ENCODE data around the gene CDK12.
"Not testable (repeated sequence)": the region's sequence is repeated elsewhere in the genome, so short reads cannot be mapped to it uniquely, and the experiment has no call there.

CDK12 gene

DNA sequence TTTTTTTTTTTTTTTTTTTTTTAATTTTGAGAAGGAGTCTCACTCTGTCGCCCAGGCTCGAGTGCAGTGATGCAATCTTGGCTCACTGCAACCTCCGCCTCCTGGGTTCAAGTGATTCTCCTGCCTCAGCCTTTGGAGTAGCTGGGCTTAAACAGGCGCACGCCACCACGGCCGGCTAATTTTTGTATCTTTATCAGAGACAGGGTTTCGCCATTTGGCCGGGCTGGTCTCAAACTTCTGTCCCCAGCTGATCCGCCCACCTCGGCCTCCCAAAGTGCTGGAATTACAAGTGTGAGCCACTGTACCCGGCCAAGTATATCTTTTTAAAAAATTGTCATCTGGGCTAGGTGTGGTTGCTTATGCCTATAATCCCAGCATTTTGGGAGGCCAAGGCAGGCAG is 35.6 kb downstream of the CDK12 start:
- in situ Hi-C loops (cut with MboI; ENCODE audit: low sequenced_read_pairs) = not testable (repeated sequence)

DNA sequence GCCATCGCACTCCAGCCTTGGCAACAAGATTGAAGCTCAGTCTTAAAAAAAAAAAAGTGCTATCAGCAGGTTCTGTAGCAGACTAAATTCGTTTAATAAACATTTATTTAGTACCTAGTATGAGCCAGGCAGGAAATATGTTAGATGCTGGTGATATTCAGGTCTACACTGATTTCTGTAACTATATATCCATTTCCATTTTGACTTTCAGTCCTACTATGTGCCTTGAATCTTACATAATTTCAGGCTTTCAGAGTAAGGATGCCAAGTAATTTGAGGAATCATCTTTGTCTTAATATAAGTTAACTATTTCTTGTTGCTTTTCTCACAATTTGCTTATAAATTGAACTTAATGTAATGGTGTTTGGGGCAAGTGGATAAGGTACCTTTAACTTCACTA is 46.2 kb downstream of the CDK12 start:
- in situ Hi-C loops (cut with MboI; ENCODE audit: low sequenced_read_pairs) = no loop called here

DNA sequence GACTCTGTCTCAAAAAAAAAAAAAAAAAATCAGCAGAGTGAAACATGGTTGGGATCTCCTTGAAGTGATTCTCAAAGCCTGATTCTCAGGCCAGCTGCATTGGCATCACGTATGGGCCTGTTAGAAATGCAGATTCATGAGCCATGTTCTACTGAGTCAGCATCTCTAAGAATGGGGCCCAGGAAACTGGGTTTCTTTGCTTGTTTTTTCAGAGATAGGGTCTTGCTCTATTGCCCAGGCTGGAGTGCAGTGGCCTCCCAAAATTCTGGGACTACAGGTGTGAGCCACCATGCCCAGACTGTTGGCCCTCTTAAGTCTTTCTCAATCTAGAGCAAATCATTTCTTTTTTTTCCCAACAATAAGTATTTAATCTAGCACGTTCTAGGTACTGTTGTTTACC is 47.7 kb downstream of the CDK12 start:
- in situ Hi-C loops (cut with MboI; ENCODE audit: low sequenced_read_pairs) = no loop called here

DNA sequence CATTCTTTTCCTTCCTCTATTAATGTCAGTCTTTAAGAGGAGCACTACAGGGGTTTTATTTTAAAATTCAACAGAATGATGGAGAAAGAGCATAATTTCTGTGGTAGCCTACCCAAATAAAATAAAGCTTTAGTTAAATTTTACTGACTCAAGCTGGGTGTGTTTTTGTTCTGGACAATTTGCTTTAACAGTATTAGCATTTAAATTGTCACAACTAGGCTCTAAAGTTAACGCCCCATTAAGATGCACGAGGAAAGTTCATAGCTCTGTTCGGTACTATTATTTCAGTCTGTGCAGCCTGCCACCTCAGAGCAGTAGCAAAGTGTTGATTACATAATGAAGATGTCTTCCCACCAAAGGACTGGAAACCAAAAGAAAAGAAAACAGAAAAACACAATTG is 52.0 kb downstream of the CDK12 start:
- in situ Hi-C loops (cut with MboI; ENCODE audit: low sequenced_read_pairs) = no loop called here

DNA sequence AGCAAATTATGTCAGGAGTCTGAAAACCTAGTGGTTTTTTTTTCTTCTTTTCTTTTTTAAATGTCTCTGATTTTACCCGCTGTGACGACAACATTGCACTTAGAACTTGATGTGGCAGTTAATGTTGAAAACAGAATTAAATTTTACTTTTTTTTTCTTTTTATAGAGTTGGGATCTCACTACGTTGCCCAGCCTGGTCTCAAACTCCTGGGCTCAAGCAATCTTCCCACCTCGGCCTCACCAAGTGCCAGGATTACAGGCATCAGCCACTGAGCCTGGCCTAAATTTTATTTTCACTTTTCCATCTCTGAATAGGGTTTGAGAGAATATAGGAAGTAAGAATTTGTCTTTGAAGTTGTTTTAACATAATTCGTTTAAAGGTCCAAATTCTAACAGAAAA is 52.6 kb downstream of the CDK12 start:
- in situ Hi-C loops (cut with MboI; ENCODE audit: low sequenced_read_pairs) = no loop called here

- in situ Hi-C loops (cut with MboI; ENCODE audit: low sequenced_read_pairs) = no loop called here
Observed at GRCh38 chr17:39517224-39517623, 55.9 kb downstream of the CDK12 start.

GRCh38 chr17:39525801-39526506 is 64.7 kb downstream of the CDK12 start:
- in situ Hi-C loops (cut with MboI; ENCODE audit: low sequenced_read_pairs) = no loop called here

DNA sequence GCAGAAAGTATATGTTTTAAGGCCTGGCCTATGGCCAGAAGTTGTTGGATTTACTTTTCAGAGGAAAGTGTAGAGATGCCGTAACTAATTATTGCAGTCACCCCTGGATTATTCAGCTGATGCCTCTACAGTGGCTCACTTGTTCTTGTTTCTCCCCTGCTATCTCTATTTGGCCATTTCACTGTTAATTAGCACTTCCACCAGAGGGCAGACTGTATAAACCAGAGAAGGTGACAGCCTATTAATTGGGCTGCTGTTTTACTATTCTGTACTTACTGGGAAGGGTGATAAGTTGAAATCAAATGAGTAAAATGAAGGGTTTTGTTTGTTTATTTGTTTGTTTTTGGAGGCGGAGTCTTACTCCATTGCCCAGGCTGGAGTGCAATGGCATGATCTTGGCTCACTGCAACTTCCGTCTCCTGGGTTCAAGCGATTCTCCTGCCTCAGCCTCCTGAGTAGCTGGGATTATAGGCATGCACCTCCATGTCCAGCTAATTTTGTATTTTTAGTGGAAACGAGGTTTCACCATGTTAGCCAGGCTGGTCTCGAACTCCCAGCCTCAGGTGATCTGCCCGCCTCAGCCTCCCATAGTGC is 66.0 kb downstream of the CDK12 start:
- in situ Hi-C loops (cut with MboI; ENCODE audit: low sequenced_read_pairs) = no loop called here

- in situ Hi-C loops (cut with MboI; ENCODE audit: low sequenced_read_pairs) = no loop called here
Observed at GRCh38 chr17:39529455-39529854, 68.2 kb downstream of the CDK12 start.

- in situ Hi-C loops (cut with MboI; ENCODE audit: low sequenced_read_pairs) = no loop called here
Observed at GRCh38 chr17:39530513-39530912, 69.2 kb downstream of the CDK12 start.

DNA sequence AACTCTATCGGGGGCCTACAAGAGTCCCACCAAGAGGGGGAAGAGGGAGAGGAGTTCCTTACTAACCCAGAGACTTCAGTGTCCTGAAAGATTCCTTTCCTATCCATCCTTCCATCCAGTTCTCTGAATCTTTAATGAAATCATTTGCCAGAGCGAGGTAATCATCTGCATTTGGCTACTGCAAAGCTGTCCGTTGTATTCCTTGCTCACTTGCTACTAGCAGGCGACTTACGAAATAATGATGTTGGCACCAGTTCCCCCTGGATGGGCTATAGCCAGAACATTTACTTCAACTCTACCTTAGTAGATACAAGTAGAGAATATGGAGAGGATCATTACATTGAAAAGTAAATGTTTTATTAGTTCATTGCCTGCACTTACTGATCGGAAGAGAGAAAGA is 70.0 kb downstream of the CDK12 start:
- in situ Hi-C loops (cut with MboI; ENCODE audit: low sequenced_read_pairs) = no loop called here

DNA sequence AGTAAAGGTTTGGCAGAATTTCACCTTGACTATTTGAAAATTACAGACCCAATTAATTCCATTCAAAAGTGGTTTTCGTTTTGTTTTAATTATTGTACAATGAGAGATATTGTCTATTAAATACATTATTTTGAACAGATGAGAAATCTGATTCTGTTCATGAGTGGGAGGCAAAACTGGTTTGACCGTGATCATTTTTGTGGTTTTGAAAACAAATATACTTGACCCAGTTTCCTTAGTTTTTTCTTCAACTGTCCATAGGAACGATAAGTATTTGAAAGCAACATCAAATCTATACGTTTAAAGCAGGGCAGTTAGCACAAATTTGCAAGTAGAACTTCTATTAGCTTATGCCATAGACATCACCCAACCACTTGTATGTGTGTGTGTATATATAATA is 72.6 kb downstream of the CDK12 start:
- in situ Hi-C loops (cut with MboI; ENCODE audit: low sequenced_read_pairs) = no loop called here

- in situ Hi-C loops (cut with MboI; ENCODE audit: low sequenced_read_pairs) = no loop called here
Observed at GRCh38 chr17:39534768-39535405, 73.6 kb downstream of the CDK12 start.

DNA sequence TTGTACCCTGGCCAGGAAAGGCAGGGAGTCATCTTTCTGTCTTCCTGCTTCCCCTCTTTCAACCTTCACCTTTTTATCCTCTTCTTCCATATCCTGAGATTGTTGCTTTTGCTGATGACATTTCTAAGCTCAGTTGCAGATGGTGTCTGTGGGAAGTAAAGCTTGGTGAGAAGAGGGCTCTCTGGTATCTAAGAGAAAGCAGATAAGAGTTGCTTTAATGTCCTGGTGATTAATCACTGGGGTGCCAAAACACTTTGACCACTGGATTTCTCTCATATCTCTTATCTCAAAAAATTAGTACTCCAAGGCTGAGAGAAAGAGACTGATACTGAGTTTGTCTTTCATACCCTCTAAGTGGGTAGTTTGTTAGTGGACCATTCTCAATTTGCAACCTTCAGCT is 75.2 kb downstream of the CDK12 start:
- in situ Hi-C loops (cut with MboI; ENCODE audit: low sequenced_read_pairs) = no loop called here

GRCh38 chr17:39537364-39537763 is 76.1 kb downstream of the CDK12 start:
- in situ Hi-C loops (cut with MboI; ENCODE audit: low sequenced_read_pairs) = not testable (repeated sequence)

DNA sequence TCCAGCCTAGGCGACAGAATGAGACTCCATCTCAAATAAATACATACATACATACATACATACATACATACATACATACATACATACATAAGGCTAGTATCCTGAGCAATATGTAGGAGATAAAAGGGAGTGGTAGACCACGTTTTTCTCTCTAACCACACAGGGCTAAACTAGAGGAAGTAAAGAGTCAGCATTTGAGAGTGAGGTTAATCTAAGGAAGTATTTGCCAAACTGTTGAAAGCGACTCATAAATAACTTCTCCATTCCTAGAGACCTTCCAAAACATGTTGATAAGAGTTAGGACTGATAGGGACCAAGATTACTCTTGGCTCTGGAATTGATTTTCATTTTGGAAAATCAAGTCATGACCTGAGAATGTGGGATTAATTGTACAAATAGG is 77.6 kb downstream of the CDK12 start:
- in situ Hi-C loops (cut with MboI; ENCODE audit: low sequenced_read_pairs) = no loop called here

GRCh38 chr17:39540611-39541010 is 79.3 kb downstream of the CDK12 start:
- in situ Hi-C loops (cut with MboI; ENCODE audit: low sequenced_read_pairs) = no loop called here

- in situ Hi-C loops (cut with MboI; ENCODE audit: low sequenced_read_pairs) = no loop called here
Observed at GRCh38 chr17:39541652-39542051, 80.4 kb downstream of the CDK12 start.

- in situ Hi-C loops (cut with MboI; ENCODE audit: low sequenced_read_pairs) = no loop called here
Observed at GRCh38 chr17:39543176-39543575, 81.9 kb downstream of the CDK12 start.

- in situ Hi-C loops (cut with MboI; ENCODE audit: low sequenced_read_pairs) = no loop called here
Observed at GRCh38 chr17:39543664-39544063, 82.4 kb downstream of the CDK12 start.

- in situ Hi-C loops (cut with MboI; ENCODE audit: low sequenced_read_pairs) = not testable (repeated sequence)
Observed at GRCh38 chr17:39544361-39544760, 83.1 kb downstream of the CDK12 start.

GRCh38 chr17:39547713-39548478 is 86.6 kb downstream of the CDK12 start:
- in situ Hi-C loops (cut with MboI; ENCODE audit: low sequenced_read_pairs) = no loop called here

Measured in hTERT RPE-1 (cell line).